Stimulated activated CD4-positive, alpha-beta T cell treated with anti-CD3 and anti-CD28 coated beads, Interleukin-1b, Interleukin-23, amount 100 ng/mL, for 4 hours (primary cell): ENCODE measurements around the gene CXCL11.
"Not testable (repeated sequence)": the region's sequence is repeated elsewhere in the genome, so short reads cannot be mapped to it uniquely, and the experiment has no call there.

Experiments used
- DNase-seq, 2 donors: peaks; one replicate each; pipeline ENCODE4 v3.0.0-alpha.2; 2020; ENCODE audit warnings: low read depth in 2 of 2

The CXCL11 gene

GRCh38 chr4:76042241-76042998 lies 6.5 kb upstream of the CXCL11 start:
- DNase-seq, result not testable (repeated sequence)

GRCh38 chr4:76036855-76037254 lies 985 bp upstream of the CXCL11 start:
- no peak for DNase-seq

DNA sequence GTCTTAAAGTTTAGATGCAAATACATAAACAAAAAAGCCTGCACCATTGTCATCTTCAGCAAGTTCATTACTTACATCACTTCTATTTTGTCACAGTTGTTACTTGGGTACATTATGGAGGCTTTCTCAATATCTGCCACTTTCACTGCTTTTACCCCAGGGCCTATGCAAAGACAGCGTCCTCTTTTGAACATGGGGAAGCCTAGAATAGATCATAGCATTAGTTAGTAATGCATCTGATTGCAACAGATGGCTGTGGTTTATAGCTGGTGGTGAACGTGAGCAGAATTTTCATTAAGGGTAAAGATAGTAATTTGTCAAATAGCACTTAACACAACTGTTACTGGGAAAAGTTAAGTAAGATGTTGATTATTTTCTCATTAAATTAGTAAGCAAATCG lies 729 bp downstream of the CXCL11 start:
- no peak for DNase-seq

- no peak for DNase-seq
Measured at GRCh38 chr4:76029300-76029699, 6.6 kb downstream of the CXCL11 start.

DNA sequence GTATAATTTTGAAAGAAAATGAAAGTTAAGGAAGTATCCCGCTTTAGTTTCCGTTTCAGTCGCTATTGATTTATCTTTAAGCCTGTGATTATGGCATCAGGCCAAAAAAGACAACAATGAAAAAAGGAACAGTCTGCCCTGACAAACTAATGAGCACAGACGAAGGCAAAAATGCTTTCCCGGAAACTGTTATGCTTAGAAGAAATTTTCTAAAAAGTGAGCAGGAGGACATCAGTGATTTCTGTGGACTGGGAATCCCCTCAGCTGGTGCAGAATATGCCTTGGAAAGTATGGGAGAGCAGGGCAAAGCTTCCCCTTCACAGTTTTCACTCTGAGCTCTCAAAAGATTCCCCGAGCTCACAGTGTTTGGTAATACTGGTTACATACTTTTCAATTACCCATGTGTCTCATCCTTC lies 7.5 kb downstream of the CXCL11 start:
- DNase-seq, result no peak

DNA sequence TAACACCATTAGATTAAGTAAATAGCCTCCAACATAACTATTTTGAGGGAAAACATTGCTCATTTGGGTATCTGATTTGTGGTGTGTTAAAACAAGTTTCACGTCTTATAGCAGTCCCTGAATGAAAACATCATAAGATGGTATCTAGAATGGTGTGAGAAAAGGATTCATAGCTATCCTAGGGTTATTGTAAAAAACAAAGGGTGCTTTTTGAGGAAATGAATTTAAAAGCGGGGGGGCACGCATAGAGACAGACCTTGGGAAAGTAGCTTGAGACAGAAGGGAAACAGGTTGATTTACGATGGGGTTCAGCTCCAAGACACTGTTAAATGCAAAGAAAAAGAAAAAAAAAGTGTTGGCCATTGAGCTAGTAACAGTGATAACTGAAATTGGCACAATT lies 11.8 kb downstream of the CXCL11 start:
- DNase-seq, result no peak

GRCh38 chr4:76023389-76023788 lies 12.5 kb downstream of the CXCL11 start, which contains the start of gene CXCL10:
Gene CXCL10 (minus strand): TSS chr4:76023497. CDS start chr4:76023431, 66 bp downstream.
- DNase-seq, result no peak

GRCh38 chr4:76022677-76023076 lies 13.2 kb downstream of the CXCL11 start:
- DNase-seq, result no peak

DNA sequence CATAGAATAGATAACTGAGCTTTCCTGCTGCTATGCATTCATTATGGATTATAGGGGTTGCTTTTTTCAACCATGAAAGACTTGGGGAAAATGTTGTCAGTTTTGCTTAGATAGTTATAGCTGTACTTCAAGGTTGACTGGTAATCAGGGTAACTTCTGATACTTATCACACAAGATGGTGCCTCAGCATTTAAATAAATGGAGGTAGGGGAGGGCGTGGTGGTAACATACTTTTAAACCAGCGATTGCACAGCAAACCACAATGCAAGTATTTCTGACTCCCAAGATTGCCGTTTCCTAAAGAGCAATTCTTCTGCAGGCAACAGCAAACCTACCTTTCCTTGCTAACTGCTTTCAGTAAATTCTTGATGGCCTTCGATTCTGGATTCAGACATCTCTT lies 13.8 kb downstream of the CXCL11 start:
- DNase-seq, result no peak

DNA sequence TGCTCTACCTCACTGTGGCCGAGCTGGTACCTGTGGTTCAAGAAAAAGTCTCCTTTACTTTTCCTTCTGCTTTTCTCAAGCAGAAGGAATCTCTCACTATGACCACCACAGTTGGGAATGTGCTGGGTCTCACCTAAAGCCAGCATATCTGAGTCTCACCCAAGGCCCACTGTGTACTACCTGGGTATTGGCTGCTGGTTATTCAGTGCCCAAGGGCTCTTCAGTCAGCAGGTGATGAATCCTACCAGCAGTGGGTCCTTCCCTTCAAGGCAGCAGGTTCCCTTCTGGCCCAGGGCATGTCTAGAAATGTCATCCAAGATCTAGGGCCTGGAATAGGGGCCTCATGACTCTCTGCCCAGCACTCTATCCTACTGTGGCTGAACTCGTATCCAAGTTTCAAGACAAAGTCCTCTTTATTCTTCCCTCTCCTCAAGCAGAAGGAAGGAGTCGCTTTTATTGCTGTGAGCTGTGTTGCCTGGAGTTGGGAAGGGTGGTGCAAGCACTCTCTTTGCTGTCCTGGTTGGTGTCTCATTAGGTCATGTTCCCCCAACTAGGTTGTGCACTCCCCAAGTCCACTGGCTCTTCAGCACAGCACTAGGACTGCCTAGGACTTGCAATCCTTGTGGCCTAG lies 18.7 kb downstream of the CXCL11 start:
- no peak for DNase-seq

- no peak for DNase-seq
Measured at GRCh38 chr4:76016393-76016792, 19.5 kb downstream of the CXCL11 start.

- DNase-seq, result no peak
Measured at GRCh38 chr4:76013540-76013939, 22.3 kb downstream of the CXCL11 start.

DNA sequence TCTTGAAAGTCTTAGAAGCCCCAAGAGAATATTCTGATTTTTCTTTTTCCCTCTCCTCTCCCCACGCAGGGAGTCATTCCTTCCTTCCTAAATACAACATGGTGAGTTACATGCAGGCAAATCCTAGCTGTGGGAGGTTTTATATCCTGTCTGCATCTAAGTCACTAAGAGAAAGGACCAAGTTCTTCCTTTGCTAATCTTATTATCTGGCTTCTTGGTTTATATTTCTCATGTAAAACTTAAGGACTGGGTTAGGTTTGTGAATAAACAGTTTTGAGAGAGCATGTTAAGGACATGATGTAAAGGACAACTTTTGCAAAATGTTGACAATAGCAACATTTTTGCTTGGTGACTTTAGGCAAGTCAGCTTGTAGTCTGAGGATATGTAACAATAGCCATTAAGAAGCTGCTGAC lies 23.5 kb downstream of the CXCL11 start:
- no peak for DNase-seq

DNA sequence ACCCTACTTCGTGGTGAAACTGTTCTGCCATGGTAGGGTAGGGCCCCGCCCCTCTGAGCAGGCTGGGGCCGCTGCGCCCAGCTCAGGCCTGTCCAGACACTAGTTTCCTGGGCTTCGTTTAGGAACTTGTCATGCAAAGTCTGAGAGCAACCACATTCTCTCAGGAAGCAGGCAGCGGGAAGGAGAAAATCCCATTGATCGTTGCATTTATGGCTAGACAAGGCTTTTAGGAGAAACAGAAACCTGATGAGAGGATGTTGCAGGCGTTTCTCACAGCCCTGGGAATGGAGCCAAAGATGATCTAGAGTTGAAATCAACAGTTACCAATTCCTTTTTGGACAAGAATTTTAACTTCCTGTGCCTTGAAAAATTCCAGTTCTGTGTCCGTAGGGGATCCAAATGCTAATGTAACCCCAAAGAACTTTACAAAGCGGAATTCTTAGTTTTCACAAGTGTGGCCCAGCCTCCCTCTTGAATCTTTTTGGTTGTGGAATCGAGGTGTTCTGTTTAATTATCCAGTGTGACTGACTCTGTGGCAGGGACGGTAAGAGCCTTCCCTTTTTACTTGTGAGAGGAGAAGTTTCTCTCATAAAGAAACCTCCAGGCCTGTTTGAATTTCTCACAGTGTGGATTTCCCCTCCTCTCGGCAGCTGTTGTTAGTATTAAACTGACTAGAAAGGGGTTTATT lies 24.0 kb downstream of the CXCL11 start:
- DNase-seq, result no peak

DNA sequence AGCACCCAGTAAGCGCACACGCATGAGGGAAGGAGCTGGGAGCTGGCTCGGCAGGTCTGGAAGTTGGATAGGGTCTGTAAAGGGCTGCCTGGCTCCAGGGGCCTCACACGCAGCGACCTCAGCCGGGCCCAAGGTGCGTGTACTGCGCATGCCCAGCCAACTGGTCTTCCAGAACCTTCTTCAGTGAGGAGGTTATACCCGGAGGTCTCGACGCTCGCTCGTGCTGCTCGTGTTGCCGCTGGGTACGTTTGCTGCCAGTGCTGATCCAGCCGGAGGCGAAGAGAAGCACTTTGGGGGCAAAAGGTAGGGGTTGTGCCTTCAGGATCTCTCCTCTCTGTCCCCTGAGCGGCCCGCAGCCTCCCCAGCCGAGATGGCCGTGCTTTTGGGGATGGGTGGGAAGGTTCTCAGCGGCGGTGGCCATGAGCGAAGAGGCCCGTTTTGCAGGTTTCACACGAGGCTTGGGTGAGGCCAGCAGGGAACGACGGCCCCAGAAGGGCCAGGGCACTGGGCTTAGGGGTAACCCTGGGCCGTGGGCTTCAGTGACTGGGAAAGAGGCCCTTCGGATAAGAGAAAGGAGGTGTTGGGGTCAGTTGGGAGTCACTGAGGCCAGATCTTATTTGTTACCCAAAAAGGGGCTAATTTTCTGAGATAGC lies 24.7 kb downstream of the CXCL11 start:
- no peak for DNase-seq

GRCh38 chr4:76010576-76010975 lies 25.3 kb downstream of the CXCL11 start:
- no peak for DNase-seq

DNA sequence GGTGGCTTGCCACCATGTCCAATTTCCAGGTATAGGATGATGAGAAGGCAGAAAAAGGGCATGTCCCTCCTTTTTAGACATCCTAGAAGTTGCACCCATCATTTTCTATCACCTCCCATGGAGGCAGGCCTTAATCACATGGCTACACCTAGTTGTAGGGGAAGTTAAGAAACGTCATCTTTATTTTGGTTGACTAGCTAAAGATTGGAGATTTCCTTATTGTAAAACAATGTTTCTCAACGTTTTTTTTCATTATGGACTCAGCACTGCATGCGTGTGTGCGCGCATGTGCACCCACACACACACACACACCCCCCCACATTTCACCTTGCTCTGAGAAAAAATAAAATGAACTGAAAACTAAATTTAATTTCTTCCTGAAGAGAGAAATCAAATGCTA lies 26.6 kb downstream of the CXCL11 start:
- DNase-seq, result no peak

GRCh38 chr4:76007089-76007862 lies 28.6 kb downstream of the CXCL11 start, which contains the start of gene CXCL9:
Gene CXCL9 (minus strand): TSS chr4:76007509. CDS start chr4:76007449, 60 bp downstream.
- DNase-seq, result no peak

DNA sequence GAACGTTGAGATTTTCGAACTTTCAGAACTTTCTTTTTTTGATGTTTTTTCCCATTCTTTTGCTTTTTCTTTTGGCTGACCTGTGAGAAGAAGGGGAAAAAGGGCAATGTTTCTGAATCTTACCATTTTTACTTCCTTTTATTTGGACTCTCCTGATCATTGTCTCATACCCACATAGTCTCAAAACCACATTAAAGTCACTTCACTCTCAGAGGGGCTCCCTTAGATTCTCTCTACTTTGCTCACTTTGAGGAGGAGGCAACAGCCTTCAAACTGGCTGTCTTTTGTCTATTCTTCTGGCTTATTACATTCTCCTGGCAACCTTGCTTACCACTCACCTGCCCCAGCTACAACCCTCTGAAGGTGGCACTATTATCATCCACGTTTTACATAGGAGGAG lies 32.2 kb downstream of the CXCL11 start:
- DNase-seq, result no peak

DNA sequence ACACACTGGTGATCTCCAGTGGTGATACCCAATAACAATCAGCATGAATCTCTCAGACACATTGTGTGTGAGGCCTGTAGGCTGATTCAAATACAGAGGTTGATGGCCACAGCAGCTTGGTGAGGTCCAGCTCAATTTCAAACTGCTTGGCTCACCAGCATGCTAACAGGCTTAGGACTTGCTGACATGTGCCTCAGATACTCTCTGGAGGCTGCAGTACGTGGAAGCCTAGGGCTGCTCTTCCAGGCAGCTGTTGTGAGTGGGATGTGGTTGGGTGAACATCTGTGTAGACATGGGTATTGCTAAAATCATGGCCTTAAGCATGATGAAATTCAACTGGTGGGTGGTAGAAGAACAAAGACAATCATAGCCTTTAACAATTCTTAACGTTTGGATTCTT lies 32.8 kb downstream of the CXCL11 start:
- no peak for DNase-seq

- DNase-seq, result no peak
Measured at GRCh38 chr4:76002176-76002575, 33.7 kb downstream of the CXCL11 start.
